Daoy (cell line): ENCODE data around the gene TMEM53. TPM values are rescaled to one million over a fixed set of nuclear protein-coding genes. Genes with fewer than 3 reads are reported as not detected.

ENCODE experiments used
- DNase-seq: peaks from one replicate; pipeline ENCODE4 v3.0.0-alpha.2; 2015; ENCODE audit warnings: low read depth
- total RNA-seq: library from RNA; depleted of rRNA; stranded (reverse); fragments of >200 nt; shearing (Covaris generic); gene quantifications from 2 replicates; pipeline ENCODE4 v1.2.3, GENCODE V29; 2014; rRNA removed

Gene TMEM53
- total RNA-seq, 1 experiment from 2014 or later: 5.5 TPM

- DNase-seq: no peak
These were observed 70.6 kb downstream of the TMEM53 start for GRCh38 chr1:44603718-44604117.

Other genes with a start within 250 kb of the TMEM53 start
- gene ARMH1, start 233 bp upstream of the TMEM53 start, total RNA-seq: not detected in 2 replicates
- gene RNU5D-1, start 56.7 kb upstream of the TMEM53 start, total RNA-seq: not detected in 2 replicates
- gene KIF2C, start 65.4 kb upstream of the TMEM53 start, total RNA-seq: 110 and 117 TPM in 2 replicates
- gene RPS8, start 101.1 kb upstream of the TMEM53 start, total RNA-seq: 2,762 and 2,795 TPM in 2 replicates
- gene BEST4, start 113.7 kb upstream of the TMEM53 start, total RNA-seq: not detected in 2 replicates
- gene PLK3, start 125.9 kb upstream of the TMEM53 start, total RNA-seq: 6.6 and 8.5 TPM in 2 replicates
- not detected in 2 replicates for gene DYNLT4, start 132.9 kb upstream of the TMEM53 start, total RNA-seq
- gene BTBD19, start 134.0 kb upstream of the TMEM53 start, total RNA-seq: 0.03 and 0.29 TPM in 2 replicates
- gene PTCH2, start 168.8 kb upstream of the TMEM53 start, total RNA-seq: 0.11 TPM in 1 of 2 replicates, not detected in the other